Neural progenitor cell (in vitro differentiated cells): ENCODE results near the gene ZNF444. TPM values are rescaled to one million over a fixed set of nuclear protein-coding genes. Genes with fewer than 3 reads are reported as not detected.

Experiments used
- DNase-seq: peaks from one replicate; pipeline ENCODE4 v3.0.0-alpha.2; 2016; ENCODE audit warnings: low spot score
- H2AFZ ChIP-seq: fragments of 200-600 bp; sonication (generic); replicated peaks from 2 replicates; pipeline ENCODE4 v1.6.1; 2016; ENCODE audit warnings: antibody characterized with exemption
- H3F3A ChIP-seq: fragments of 200-600 bp; sonication (generic); 2 replicates; pipeline ENCODE4 v1.6.1; 2016; ENCODE audit warnings: antibody characterized with exemption, low read depth
- H3K27ac ChIP-seq: fragments of 200-600 bp; sonication (generic); 2 replicates; pipeline ENCODE4 v1.5.1; 2016; ENCODE audit warnings: mild to moderate bottlenecking
- H3K27me3 ChIP-seq: fragments of 200-600 bp; sonication (generic); 2 replicates; pipeline ENCODE4 v1.6.1; 2016; ENCODE audit warnings: mild to moderate bottlenecking, moderate library complexity
- H3K36me3 ChIP-seq: fragments of 200-600 bp; sonication (generic); 2 replicates; pipeline ENCODE4 v1.5.1; 2016
- H3K4me1 ChIP-seq: fragments of 200-600 bp; sonication (generic); 2 replicates; pipeline ENCODE4 v1.6.1; 2016; ENCODE audit warnings: mixed run types
- H3K4me2 ChIP-seq: fragments of 200-600 bp; sonication (generic); 2 replicates; pipeline ENCODE4 v1.6.1; 2016
- H3K4me3 ChIP-seq: fragments of 200-600 bp; sonication (generic); 2 replicates; pipeline ENCODE4 v1.5.1; 2016
- H3K79me2 ChIP-seq: fragments of 200-600 bp; sonication (generic); 2 replicates; pipeline ENCODE4 v1.6.1; 2016; ENCODE audit warnings: low read depth
- H3K9ac ChIP-seq: fragments of 200-600 bp; sonication (generic); 2 replicates; pipeline ENCODE4 v1.6.1; 2016
- H3K9me3 ChIP-seq: fragments of 200-600 bp; sonication (generic); 2 replicates; pipeline ENCODE4 v1.5.1; 2016; ENCODE audit warnings: low read depth
- H4K20me1 ChIP-seq: fragments of 200-600 bp; sonication (generic); 2 replicates; pipeline ENCODE4 v1.6.1; 2016; ENCODE audit warnings: low read depth
- H3K27ac Mint-ChIP-seq: 3 replicates; pipeline ENCODE4 v1.8.0; 2021; ENCODE audit warnings: mixed read lengths
- H3K27me3 Mint-ChIP-seq: 2 replicates; pipeline ENCODE4 v1.8.0; 2022; ENCODE audit warnings: low read depth, mild to moderate bottlenecking, inconsistent platforms, moderate library complexity, mixed read lengths; ENCODE audit not compliant: insufficient read depth
- H3K36me3 Mint-ChIP-seq: 3 replicates; pipeline ENCODE4 v1.8.0; 2021; ENCODE audit warnings: mixed read lengths
- H3K4me1 Mint-ChIP-seq: 3 replicates; pipeline ENCODE4 v1.8.0; 2021; ENCODE audit warnings: mixed read lengths
- H3K4me3 Mint-ChIP-seq: 3 replicates; pipeline ENCODE4 v1.8.0; 2021; ENCODE audit warnings: mild to moderate bottlenecking, moderate library complexity, mixed read lengths
- H3K9me3 Mint-ChIP-seq: 3 replicates; pipeline ENCODE4 v1.8.0; 2020; ENCODE audit warnings: mixed read lengths
- EZH2 ChIP-seq: fragments of 200-600 bp; sonication (generic); IDR thresholded peaks from 2 replicates; pipeline ENCODE4 v1.6.1; 2017; ENCODE audit warnings: antibody characterized with exemption, mild to moderate bottlenecking, moderate library complexity
- EZH2phosphoT487 ChIP-seq: fragments of 200-600 bp; sonication (generic); IDR thresholded peaks from 2 replicates; pipeline ENCODE4 v1.6.1; 2017; ENCODE audit warnings: antibody characterized with exemption
- total RNA-seq: library from RNA; depleted of rRNA; stranded (reverse); fragments of >200 nt; gene quantifications from 2 replicates; pipeline ENCODE4 v1.2.3, GENCODE V29; 2015; ENCODE audit warnings: low replicate concordance
- TF ChIP-seq, protein P1 (sequence below): fragments of 200-600 bp; sonication (generic); IDR thresholded peaks from 2 replicates; pipeline ENCODE4 v1.5.1; 2017; ENCODE audit warnings: antibody characterized with exemption, mild to moderate bottlenecking

ZNF444 gene
- total RNA-seq, 1 donor from 2014 or later, result 7.0 TPM

DNA sequence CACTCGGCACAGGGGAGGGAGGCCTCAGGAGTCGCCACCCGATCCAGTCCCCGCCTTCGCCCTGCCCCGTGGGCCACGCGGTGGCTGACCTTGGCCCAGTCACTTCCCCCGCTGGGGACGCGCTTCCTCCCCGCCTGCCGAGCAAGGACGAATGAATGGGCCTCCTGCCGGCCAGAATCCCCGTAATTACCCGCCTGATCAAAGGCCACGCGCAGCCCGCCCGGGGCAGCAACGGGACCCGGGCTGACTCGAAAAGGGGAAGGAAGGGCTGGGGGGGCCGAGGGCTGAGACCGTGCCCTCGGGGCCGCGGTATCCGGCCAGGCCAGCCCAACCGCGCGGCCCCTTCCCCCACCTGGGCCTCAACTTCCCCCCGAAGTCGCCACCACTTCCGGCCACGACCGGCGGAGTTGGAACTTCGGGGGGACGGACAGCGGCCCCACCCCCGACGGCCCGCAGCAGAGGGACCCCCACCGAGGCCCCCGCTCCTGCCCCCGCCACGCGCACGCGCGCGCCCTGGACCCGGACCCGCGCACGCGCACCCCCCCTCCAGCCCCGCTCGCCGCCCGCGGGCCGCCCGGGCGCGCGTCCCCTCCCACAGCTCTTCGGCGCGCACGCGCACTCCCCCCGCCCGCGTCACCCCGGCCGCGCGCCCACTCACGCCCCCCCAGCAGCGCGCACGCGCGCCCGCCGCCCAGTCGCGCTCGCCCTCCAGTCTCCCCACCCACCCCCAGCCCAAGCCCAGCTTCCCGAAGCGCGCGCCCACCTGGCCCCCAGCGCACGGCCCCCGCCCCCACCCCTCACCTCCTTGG, 20.5 kb upstream of the ZNF444 start:
- Histone ChIP-seq H3K36me3 (no peaks in the 10 kb centered on the region), H3K4me3 (peak overlapping the region; percentile 73), H4K20me1 (peaks cover 50% of the 10 kb centered on the region), H3K79me2 (peaks cover 51% of the 10 kb centered on the region), H3K4me1 (peaks cover 5% of the 10 kb centered on the region), H3K9ac (peak overlapping the region; percentile 66), H3K27ac (peak overlapping the region; percentile 91), H2AFZ (no peak overlapping the region), H3F3A (peaks cover 9% of the 10 kb centered on the region), H3K4me2 (peak overlapping the region; percentile 79), H3K27me3 (no peaks in the 10 kb centered on the region), H3K9me3 (no peaks in the 10 kb centered on the region)
- no peak for TF ChIP-seq EZH2phosphoT487
- TF ChIP-seq, protein P1, sequence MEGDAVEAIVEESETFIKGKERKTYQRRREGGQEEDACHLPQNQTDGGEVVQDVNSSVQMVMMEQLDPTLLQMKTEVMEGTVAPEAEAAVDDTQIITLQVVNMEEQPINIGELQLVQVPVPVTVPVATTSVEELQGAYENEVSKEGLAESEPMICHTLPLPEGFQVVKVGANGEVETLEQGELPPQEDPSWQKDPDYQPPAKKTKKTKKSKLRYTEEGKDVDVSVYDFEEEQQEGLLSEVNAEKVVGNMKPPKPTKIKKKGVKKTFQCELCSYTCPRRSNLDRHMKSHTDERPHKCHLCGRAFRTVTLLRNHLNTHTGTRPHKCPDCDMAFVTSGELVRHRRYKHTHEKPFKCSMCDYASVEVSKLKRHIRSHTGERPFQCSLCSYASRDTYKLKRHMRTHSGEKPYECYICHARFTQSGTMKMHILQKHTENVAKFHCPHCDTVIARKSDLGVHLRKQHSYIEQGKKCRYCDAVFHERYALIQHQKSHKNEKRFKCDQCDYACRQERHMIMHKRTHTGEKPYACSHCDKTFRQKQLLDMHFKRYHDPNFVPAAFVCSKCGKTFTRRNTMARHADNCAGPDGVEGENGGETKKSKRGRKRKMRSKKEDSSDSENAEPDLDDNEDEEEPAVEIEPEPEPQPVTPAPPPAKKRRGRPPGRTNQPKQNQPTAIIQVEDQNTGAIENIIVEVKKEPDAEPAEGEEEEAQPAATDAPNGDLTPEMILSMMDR, result no peak
- no peak for TF ChIP-seq EZH2
- peak overlapping the region; percentile 87 for H3K4me3 Mint-ChIP-seq
- H3K27me3 Mint-ChIP-seq, result no peaks in the 10 kb centered on the region
- peaks cover 2% of the 10 kb centered on the region for H3K36me3 Mint-ChIP-seq
- H3K9me3 Mint-ChIP-seq, result no peaks in the 10 kb centered on the region
- peaks cover 27% of the 10 kb centered on the region for H3K4me1 Mint-ChIP-seq
- no peak overlapping the region for H3K27ac Mint-ChIP-seq
- DNase-seq, result peak; percentile 74

DNA sequence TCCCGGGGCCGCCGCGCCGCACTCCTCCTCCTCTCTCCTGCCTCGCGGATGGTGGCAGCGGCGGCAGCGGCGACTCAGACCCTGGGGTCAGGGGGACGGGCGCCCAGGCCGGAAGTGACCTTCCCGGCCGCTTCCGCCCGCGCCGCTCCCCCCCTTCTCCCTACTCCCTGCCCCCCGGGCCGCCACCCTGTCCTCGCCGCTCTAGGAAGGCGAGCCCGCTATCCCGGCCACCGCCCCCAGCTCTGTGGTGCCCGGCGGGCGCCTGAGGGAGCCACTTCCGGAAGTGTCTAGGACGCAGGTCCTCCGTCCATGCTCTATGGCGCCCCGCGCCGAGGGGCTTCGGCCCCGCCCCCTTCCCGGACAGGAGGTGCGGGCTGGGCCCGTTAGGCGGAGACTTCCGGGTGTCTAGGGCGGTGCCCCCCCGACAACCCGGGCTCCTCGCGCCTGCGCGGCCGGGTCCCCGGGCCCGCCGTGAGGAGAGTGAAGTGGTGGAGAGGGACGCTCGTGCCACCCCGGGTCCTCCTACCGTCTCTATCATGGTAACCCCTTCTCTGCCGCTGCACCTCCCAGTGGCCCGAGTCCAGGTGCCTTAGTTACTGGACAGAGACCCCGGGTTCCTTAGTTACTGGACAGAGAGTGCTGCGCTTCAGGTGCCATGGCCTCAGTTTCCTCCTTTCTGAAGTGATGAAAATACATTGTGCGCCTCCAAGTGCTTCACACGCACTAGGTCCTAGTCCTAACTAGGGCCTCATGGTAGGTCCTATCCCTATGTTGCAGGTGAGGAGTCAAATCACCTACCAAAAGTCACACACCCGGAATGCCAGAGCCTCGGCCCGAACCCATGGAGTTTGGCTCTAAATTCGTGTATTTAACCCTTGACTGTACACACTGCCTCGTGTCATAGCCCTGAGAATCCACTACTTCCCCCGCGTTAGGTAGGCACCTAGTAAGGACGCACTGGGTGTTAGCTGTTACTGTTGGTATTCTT, 19.6 kb upstream of the ZNF444 start, which contains the start of gene ZNF787:
Gene ZNF787, minus strand, starts transcription at position 116 of the 988 bp plus-strand sequence. CDS start 18,078 bp downstream, outside the sequence.
- Histone ChIP-seq H3K4me1 (peaks cover 12% of the 10 kb centered on the region), H3K4me2 (peak within 1 kb of the TSS; percentile 79), H2AFZ (peak within 1 kb of the TSS; percentile 83), H3K27me3 (no peaks in the 10 kb centered on the region), H3K27ac (peak within 1 kb of the TSS; percentile 91), H3K4me3 (peak within 1 kb of the TSS; percentile 73), H3K36me3 (no peaks in the 10 kb centered on the region), H3K9ac (peak within 1 kb of the TSS; percentile 66), H3K79me2 (peaks cover 42% of the 10 kb centered on the region), H3K9me3 (no peaks in the 10 kb centered on the region), H3F3A (peaks cover 9% of the 10 kb centered on the region), H4K20me1 (peaks cover 41% of the 10 kb centered on the region)
- peak; percentile 100 for DNase-seq
- Mint-ChIP-seq H3K4me1 (peaks cover 34% of the 10 kb centered on the region), H3K4me3 (peak within 1 kb of the TSS; percentile 88), H3K27me3 (no peaks in the 10 kb centered on the region), H3K9me3 (no peaks in the 10 kb centered on the region), H3K36me3 (peaks cover 2% of the 10 kb centered on the region), H3K27ac (peak within 1 kb of the TSS; percentile 59)
- TF ChIP-seq EZH2phosphoT487 (no peak), EZH2 (no peak)
- TF ChIP-seq, protein P1, result no peak

DNA sequence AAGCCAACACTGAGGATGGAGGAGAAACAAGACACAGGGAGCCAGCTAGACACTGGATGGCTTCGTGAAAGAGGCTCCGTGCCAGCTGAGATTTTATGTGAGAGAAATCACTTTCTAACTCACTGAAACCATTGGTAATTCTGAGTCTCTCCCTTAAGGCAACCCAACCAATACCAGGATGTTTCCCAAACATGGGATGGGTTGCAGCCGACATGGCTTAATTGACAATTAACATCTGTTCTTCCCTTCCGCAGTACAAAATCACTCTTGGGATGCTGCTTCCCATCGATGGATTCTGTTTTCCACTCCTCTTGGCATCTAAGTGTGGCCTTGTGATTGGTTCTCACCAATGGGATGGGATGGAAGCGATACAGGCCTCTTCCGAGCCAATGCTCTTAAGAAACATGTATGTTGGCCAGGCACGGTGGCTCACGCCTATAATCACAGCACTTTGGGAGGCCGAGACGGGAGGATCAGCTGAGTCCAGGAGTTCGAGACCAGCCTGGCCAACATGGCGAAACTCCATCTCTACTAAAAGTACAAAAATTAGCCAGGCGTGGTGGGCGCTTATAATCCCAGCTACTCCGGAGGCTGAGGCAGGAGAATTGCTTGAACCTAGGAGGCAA, 17.7 kb upstream of the ZNF444 start:
- peaks cover 9% of the 10 kb centered on the region for H3F3A ChIP-seq
- no peaks in the 10 kb centered on the region for H3K27me3 ChIP-seq
- no peak overlapping the region for H3K9ac ChIP-seq
- H4K20me1 ChIP-seq, result peaks cover 22% of the 10 kb centered on the region
- Mint-ChIP-seq H3K27ac (no peak overlapping the region), H3K9me3 (no peaks in the 10 kb centered on the region), H3K27me3 (no peaks in the 10 kb centered on the region), H3K4me3 (peak overlapping the region; percentile 13), H3K36me3 (no peaks in the 10 kb centered on the region), H3K4me1 (peaks cover 28% of the 10 kb centered on the region)
- no peak for DNase-seq
- no peak overlapping the region for H3K27ac ChIP-seq
- H3K4me2 ChIP-seq, result no peak overlapping the region
- no peak overlapping the region for H3K4me3 ChIP-seq
- peaks cover 12% of the 10 kb centered on the region for H3K4me1 ChIP-seq
- peaks cover 23% of the 10 kb centered on the region for H3K79me2 ChIP-seq
- no peaks in the 10 kb centered on the region for H3K9me3 ChIP-seq
- TF ChIP-seq, protein P1, result no peak
- TF ChIP-seq EZH2phosphoT487, result no peak
- H3K36me3 ChIP-seq, result no peaks in the 10 kb centered on the region
- H2AFZ ChIP-seq, result no peak overlapping the region
